ENCODE measurements around the gene RPS13. TPM values are rescaled to one million over a fixed set of nuclear protein-coding genes. Genes with fewer than 3 reads are reported as not detected.

RPS13 gene
- polyA plus RNA-seq, 1 of the 3 experiments (the other 2 are of a cell fraction), result 997 TPM

DNA sequence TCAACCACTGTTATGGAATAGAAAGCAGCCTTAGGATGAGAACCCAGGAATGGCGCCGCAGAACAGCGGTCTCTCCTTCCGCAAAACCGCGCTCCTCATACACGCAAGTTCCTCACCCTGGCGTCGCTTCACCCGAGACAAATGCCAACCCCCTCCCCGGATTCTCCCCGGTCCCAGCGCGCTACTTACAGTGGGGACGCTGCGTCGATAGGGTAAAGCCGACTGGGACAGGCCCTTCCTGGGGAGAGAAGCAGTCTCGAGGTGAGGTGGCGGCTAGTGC, 287 bp downstream of the RPS13 start (continued):
- TF ChIP-seq, protein P1, sequence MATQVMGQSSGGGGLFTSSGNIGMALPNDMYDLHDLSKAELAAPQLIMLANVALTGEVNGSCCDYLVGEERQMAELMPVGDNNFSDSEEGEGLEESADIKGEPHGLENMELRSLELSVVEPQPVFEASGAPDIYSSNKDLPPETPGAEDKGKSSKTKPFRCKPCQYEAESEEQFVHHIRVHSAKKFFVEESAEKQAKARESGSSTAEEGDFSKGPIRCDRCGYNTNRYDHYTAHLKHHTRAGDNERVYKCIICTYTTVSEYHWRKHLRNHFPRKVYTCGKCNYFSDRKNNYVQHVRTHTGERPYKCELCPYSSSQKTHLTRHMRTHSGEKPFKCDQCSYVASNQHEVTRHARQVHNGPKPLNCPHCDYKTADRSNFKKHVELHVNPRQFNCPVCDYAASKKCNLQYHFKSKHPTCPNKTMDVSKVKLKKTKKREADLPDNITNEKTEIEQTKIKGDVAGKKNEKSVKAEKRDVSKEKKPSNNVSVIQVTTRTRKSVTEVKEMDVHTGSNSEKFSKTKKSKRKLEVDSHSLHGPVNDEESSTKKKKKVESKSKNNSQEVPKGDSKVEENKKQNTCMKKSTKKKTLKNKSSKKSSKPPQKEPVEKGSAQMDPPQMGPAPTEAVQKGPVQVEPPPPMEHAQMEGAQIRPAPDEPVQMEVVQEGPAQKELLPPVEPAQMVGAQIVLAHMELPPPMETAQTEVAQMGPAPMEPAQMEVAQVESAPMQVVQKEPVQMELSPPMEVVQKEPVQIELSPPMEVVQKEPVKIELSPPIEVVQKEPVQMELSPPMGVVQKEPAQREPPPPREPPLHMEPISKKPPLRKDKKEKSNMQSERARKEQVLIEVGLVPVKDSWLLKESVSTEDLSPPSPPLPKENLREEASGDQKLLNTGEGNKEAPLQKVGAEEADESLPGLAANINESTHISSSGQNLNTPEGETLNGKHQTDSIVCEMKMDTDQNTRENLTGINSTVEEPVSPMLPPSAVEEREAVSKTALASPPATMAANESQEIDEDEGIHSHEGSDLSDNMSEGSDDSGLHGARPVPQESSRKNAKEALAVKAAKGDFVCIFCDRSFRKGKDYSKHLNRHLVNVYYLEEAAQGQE (IDR thresholded peaks at IDR 0.05; ENCODE audit: low read depth, low read length), result no peak
- TF ChIP-seq NRF1 (IDR thresholded peaks at IDR 0.05; ENCODE audit: low read depth, low read length) (no peak), ZBTB33 (IDR thresholded peaks at IDR 0.05; ENCODE audit: borderline replicate concordance, low read depth) (no peak), RAD21 (IDR thresholded peaks at IDR 0.05; ENCODE audit: low read length) (no peak)
- TF ChIP-seq, protein P2, sequence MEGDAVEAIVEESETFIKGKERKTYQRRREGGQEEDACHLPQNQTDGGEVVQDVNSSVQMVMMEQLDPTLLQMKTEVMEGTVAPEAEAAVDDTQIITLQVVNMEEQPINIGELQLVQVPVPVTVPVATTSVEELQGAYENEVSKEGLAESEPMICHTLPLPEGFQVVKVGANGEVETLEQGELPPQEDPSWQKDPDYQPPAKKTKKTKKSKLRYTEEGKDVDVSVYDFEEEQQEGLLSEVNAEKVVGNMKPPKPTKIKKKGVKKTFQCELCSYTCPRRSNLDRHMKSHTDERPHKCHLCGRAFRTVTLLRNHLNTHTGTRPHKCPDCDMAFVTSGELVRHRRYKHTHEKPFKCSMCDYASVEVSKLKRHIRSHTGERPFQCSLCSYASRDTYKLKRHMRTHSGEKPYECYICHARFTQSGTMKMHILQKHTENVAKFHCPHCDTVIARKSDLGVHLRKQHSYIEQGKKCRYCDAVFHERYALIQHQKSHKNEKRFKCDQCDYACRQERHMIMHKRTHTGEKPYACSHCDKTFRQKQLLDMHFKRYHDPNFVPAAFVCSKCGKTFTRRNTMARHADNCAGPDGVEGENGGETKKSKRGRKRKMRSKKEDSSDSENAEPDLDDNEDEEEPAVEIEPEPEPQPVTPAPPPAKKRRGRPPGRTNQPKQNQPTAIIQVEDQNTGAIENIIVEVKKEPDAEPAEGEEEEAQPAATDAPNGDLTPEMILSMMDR (IDR thresholded peaks at IDR 0.05), result no peak

DNA sequence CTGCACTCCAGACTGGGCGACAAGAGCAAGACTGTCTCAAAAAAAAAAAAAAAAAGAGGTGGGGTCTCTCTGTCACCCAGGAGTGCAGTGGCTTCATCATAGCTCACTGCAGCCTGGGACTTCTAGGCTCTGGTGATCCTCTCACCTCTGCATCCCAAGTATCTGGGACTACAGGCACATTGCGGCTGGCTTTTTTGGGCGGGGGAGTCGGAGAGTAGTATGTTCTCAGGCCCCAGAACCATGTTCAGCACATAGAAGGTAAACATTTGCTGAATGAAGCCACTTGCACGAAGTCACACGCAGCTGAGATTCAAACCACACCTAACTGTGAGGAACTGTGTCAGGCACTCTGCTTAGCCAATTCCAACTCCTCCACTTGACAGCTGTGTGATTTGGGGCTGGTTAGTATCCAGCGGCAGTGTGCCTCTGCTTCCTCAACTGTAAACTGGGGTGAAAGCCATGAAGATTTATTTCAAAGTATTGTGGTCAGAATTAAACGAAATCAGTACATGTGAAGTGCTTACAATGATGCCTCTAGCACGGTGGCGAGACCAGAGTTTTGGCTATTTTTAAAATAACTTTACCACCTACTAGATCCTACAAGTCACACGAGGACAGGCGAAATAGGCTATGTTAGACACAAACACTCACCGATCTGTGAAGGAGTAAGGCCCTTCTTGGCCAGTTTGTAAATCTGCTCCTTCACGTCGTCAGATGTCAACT, 789 bp downstream of the RPS13 start:
- CTCF ChIA-PET, result interaction anchor here (0.9 to 2.8 kb wide), 5 partner anchors 62 to 289 kb away, joined by 3 to 14 read pairs (median 4); no protein-coding TSS in a partner anchor
- POLR2A ChIA-PET, result interaction anchor here (1.5 to 1.6 kb wide), 2 partner anchors 10 to 131 kb away, joined by 6 to 17 read pairs; partner anchors contain the start of gene PIK3C2A
- H3K4me2 ChIP-seq, result peak overlapping the region; percentile 96
- peaks cover 7 to 18% of the 10 kb centered on the region in 2 experiments; a peak in 2 of 4 replicates for H3K4me1 ChIP-seq (ENCODE audit: control insufficient read depth in 1 of 2, insufficient read depth in 2 of 2, low read depth in 1 of 2, low read length in 1 of 2)
- WGBS (ENCODE audit: low lambda C conversion rate), result 11% methylated on average over 12 of the region's 15 CpGs
- peaks cover 23 to 31% of the 10 kb centered on the region in 2 experiments for H3K36me3 ChIP-seq (replicated peaks in 1 of 2; ENCODE audit: control insufficient read depth in 1 of 2, insufficient read depth in 2 of 2, low read length in 1 of 2)
- TF ChIP-seq PBX3 (IDR thresholded peaks at IDR 0.05) (no peak), YY1 (IDR thresholded peaks at IDR 0.05; ENCODE audit: low read depth) (no peak)
- DNase-seq, result no peak
- peak overlapping the region; percentile 79 to 87 for H3K27ac ChIP-seq (ENCODE audit: low read depth in 2 of 2, low read length in 1 of 2)
- no peaks in the 10 kb centered on the region for H3K27me3 ChIP-seq (ENCODE audit: insufficient read depth)
- peak overlapping the region; percentile 98 for H3K4me3 ChIP-seq (ENCODE audit: low read depth in 2 of 2, low read length in 1 of 2)
- no peaks in the 10 kb centered on the region for H3K9me3 ChIP-seq
- H3K9me2 ChIP-seq, result no peaks in the 10 kb centered on the region
- peaks cover 25% of the 10 kb centered on the region for H3F3A ChIP-seq (replicated peaks; ENCODE audit: insufficient read depth)
- no peak overlapping the region for H2AFZ ChIP-seq (ENCODE audit: low read depth)
- H3K9ac ChIP-seq, result peak overlapping the region; percentile 97
- peaks cover 33% of the 10 kb centered on the region for H3K79me2 ChIP-seq (ENCODE audit: insufficient read depth)
- H4K20me1 ChIP-seq (ENCODE audit: insufficient read depth), result 0 out of 2 replicates have a peak, but pooled peaks cover 8% of the 10 kb centered on the region

Data from SK-N-SH (cell line).